H1 (cell line): ENCODE data around the gene CTNND2. TPM values are rescaled to one million over a fixed set of nuclear protein-coding genes. Genes with fewer than 3 reads are reported as not detected.

Experiments
- CTCF ChIA-PET: fragments of 300-600 bp; sonication (Branson Sonifier 250); formaldehyde crosslinking; loops from one replicate; lab custom pipeline; 2021; ENCODE audit not compliant: partially characterized antibody; lab: Charles Lee
- POLR2A ChIA-PET: fragments of 300-600 bp; sonication (Branson Sonifier 250); formaldehyde crosslinking; loops from one replicate; lab custom pipeline; 2021; ENCODE audit warnings: inconsistent platforms; ENCODE audit not compliant: partially characterized antibody; lab: Charles Lee
- DNase-seq, 2 experiments: peaks; one replicate each; pipeline versions ENCODE4 v3.0.0 to v3.0.0-alpha.2; 2010 to 2022; ENCODE audit warnings: low spot score in 2 of 2, low read depth in 1 of 2, mixed read lengths in 1 of 2
- FAIRE-seq: peaks from 2 replicates; lab custom pipeline; 2011; peaks lifted over from hg19 to GRCh38; lab: Jason Lieb, UNC
- H2AFZ ChIP-seq: 2 replicates; pipeline ENCODE4 v1.8.1; 2012; ENCODE audit warnings: low read length, inconsistent platforms
- H2AK5ac ChIP-seq: 2 replicates; pipeline ENCODE4 v1.6.1; 2013; ENCODE audit warnings: low read depth, low read length
- H2BK120ac ChIP-seq: replicated peaks from 2 replicates; pipeline ENCODE3; 2013; ENCODE audit warnings: low read depth, low read length, inconsistent platforms
- H2BK12ac ChIP-seq: 2 replicates; pipeline ENCODE4 v1.6.1; 2013; ENCODE audit warnings: low read depth, low read length
- H2BK15ac ChIP-seq: 2 replicates; pipeline ENCODE4 v1.6.1; 2013; ENCODE audit warnings: low read length
- H2BK20ac ChIP-seq: 2 replicates; pipeline ENCODE4 v1.6.1; 2013; ENCODE audit warnings: low read length
- H2BK5ac ChIP-seq: 2 replicates; pipeline ENCODE4 v1.6.1; 2013; ENCODE audit warnings: low read depth, low read length
- H3K14ac ChIP-seq: 2 replicates; pipeline ENCODE4 v1.6.1; 2013; ENCODE audit warnings: inconsistent platforms; ENCODE audit not compliant: insufficient read length
- H3K18ac ChIP-seq: 2 replicates; pipeline ENCODE4 v1.6.1; 2013; ENCODE audit warnings: low read length; ENCODE audit errors: extremely low read depth
- H3K23ac ChIP-seq: 2 replicates; pipeline ENCODE4 v1.6.1; 2013; ENCODE audit warnings: inconsistent platforms; ENCODE audit not compliant: insufficient read length
- H3K23me2 ChIP-seq: 2 replicates; pipeline ENCODE4 v1.6.1; 2013; ENCODE audit warnings: low read depth, low read length
- H3K27ac ChIP-seq: 2 replicates; pipeline ENCODE4 v1.6.1; 2011; ENCODE audit warnings: low read depth, low read length, inconsistent platforms
- H3K27me3 ChIP-seq, 4 experiments: replicated peaks in 1 of 4; 1 replicate in 1 of 4; 2 replicates in 3 of 4; pipeline versions ENCODE4 v1.6.1 to v1.8.1; 2011 to 2013; ENCODE audit warnings: low read length in 3 of 4, mild to moderate bottlenecking in 3 of 4, inconsistent platforms in 2 of 4, mixed read lengths in 2 of 4, moderate library complexity in 1 of 4; ENCODE audit not compliant: control insufficient read depth in 3 of 4, insufficient read depth in 3 of 4; ENCODE audit errors: extremely low read depth in 1 of 4
- H3K36me3 ChIP-seq, 4 experiments: 2 replicates each; pipeline versions ENCODE4 v1.6.1 to v1.8.1; 2011 to 2013; ENCODE audit warnings: mild to moderate bottlenecking in 4 of 4, low read length in 3 of 4, moderate library complexity in 2 of 4, control low read depth in 1 of 4, inconsistent platforms in 1 of 4; ENCODE audit not compliant: insufficient read depth in 4 of 4, control insufficient read depth in 2 of 4
- H3K4ac ChIP-seq: replicated peaks from 2 replicates; pipeline ENCODE3; 2013; ENCODE audit warnings: low read length, low read depth, mixed read lengths, inconsistent platforms; ENCODE audit not compliant: insufficient read length
- H3K4me1 ChIP-seq, 4 experiments: replicated peaks in 1 of 4; 1 replicate in 1 of 4; 2 replicates in 3 of 4; pipeline versions ENCODE4 v1.6.1 to v1.8.1; 2011 to 2013; ENCODE audit warnings: low read length in 3 of 4, inconsistent platforms in 2 of 4, mixed read lengths in 1 of 4; ENCODE audit not compliant: insufficient read depth in 4 of 4, control insufficient read depth in 3 of 4
- H3K4me2 ChIP-seq, 2 experiments: 2 replicates each; pipeline versions ENCODE4 v1.6.1 to v1.8.1; 2011 to 2013; ENCODE audit warnings: low read depth in 2 of 2, low read length in 2 of 2, control low read depth in 1 of 2, inconsistent platforms in 1 of 2, mild to moderate bottlenecking in 1 of 2; ENCODE audit not compliant: insufficient read depth in 1 of 2
- H3K4me3 ChIP-seq, 4 experiments: fragments of 200-600, 300-600 bp in 1 of 4; sonication (generic), shearing (Covaris generic), sonication (Bioruptor Twin) in 1 of 4; 2 replicates each; pipeline versions ENCODE4 v1.5.1 to v1.8.1; 2011 to 2016; ENCODE audit warnings: low read length in 4 of 4, low read depth in 3 of 4, control low read depth in 2 of 4, inconsistent platforms in 2 of 4, mild to moderate bottlenecking in 2 of 4, mixed read lengths in 1 of 4, moderate library complexity in 1 of 4; ENCODE audit not compliant: insufficient read depth in 2 of 4; ENCODE audit errors: extremely low read depth in 1 of 4
- H3K56ac ChIP-seq: replicated peaks from 2 replicates; pipeline ENCODE3; 2013; ENCODE audit warnings: low read depth, mild to moderate bottlenecking, mixed read lengths, low read length, inconsistent platforms; ENCODE audit not compliant: insufficient read length
- H3K79me1 ChIP-seq: 2 replicates; pipeline ENCODE4 v1.6.1; 2013; ENCODE audit warnings: low read depth, low read length, control low read depth
- H3K79me2 ChIP-seq, 2 experiments: 2 replicates each; pipeline versions ENCODE4 v1.6.1 to v1.8.1; 2012 to 2013; ENCODE audit warnings: low read length in 2 of 2, mild to moderate bottlenecking in 2 of 2, inconsistent platforms in 1 of 2; ENCODE audit not compliant: insufficient read depth in 2 of 2, control insufficient read depth in 1 of 2
- H3K9ac ChIP-seq, 4 experiments: replicated peaks in 1 of 4; 1 replicate in 1 of 4; 2 replicates in 3 of 4; pipeline versions ENCODE4 v1.6.1 to v1.8.1; 2011 to 2013; ENCODE audit warnings: low read depth in 3 of 4, low read length in 3 of 4, control low read depth in 2 of 4, mild to moderate bottlenecking in 2 of 4, moderate library complexity in 2 of 4, inconsistent platforms in 1 of 4; ENCODE audit errors: extremely low read depth in 1 of 4
- H3K9me3 ChIP-seq, 2 experiments: 2 replicates each; pipeline versions ENCODE4 v1.6.1 to v1.8.1; 2012 to 2013; ENCODE audit warnings: mild to moderate bottlenecking in 2 of 2, moderate library complexity in 2 of 2, control low read depth in 1 of 2, inconsistent platforms in 1 of 2, low read depth in 1 of 2, low read length in 1 of 2, mixed read lengths in 1 of 2; ENCODE audit not compliant: insufficient read depth in 2 of 2
- H4K20me1 ChIP-seq, 2 experiments: replicated peaks in 1 of 2; 2 replicates each; pipeline versions ENCODE3 to v1.8.1; 2011 to 2013; ENCODE audit warnings: inconsistent platforms in 2 of 2, low read length in 2 of 2, mild to moderate bottlenecking in 1 of 2; ENCODE audit not compliant: insufficient read depth in 2 of 2, control insufficient read depth in 1 of 2
- H4K5ac ChIP-seq: 2 replicates; pipeline ENCODE4 v1.6.1; 2013; ENCODE audit warnings: low read length, low read depth, mixed read lengths, inconsistent platforms; ENCODE audit not compliant: insufficient read length
- H4K8ac ChIP-seq: 2 replicates; pipeline ENCODE4 v1.8.0; 2013; ENCODE audit warnings: mild to moderate bottlenecking, moderate library complexity, low read length, inconsistent platforms; ENCODE audit not compliant: insufficient read depth; ENCODE audit errors: extremely low read depth
- H4K91ac ChIP-seq: replicated peaks from 2 replicates; pipeline ENCODE3; 2013; ENCODE audit warnings: low read length, mixed read lengths, inconsistent platforms; ENCODE audit not compliant: insufficient read length
- ASH2L ChIP-seq: fragments of 200-600, 300-600 bp; sonication (generic); IDR thresholded peaks from one replicate; pipeline ENCODE4 v1.7.1; 2017; ENCODE audit warnings: low read length
- BRCA1 ChIP-seq: IDR thresholded peaks from 2 replicates; pipeline ENCODE4 v1.6.1; 2012; ENCODE audit warnings: low read depth, low read length, improper control_type of control experiment
- CHD2 ChIP-seq: IDR thresholded peaks from 2 replicates; pipeline ENCODE4 v1.6.1; 2012; ENCODE audit warnings: low read length, improper control_type of control experiment
- EP300 ChIP-seq, 2 experiments: IDR thresholded peaks; 1 replicate in 1 of 2; 2 replicates in 1 of 2; pipeline ENCODE4 v1.6.1; 2011 to 2012; ENCODE audit warnings: low read depth in 2 of 2, low read length in 2 of 2, mild to moderate bottlenecking in 2 of 2, borderline replicate concordance in 1 of 2, inconsistent platforms in 1 of 2, moderate library complexity in 1 of 2
- SUZ12 ChIP-seq: fragments of 200-600 bp; sonication (generic); IDR thresholded peaks from 2 replicates; pipeline ENCODE4 v1.6.1; 2012; ENCODE audit warnings: mild to moderate bottlenecking, inconsistent platforms, low read length, moderate library complexity, mixed read lengths
- TAF1 ChIP-seq: IDR thresholded peaks from 2 replicates; pipeline ENCODE4 v1.6.1; 2011; ENCODE audit warnings: mild to moderate bottlenecking, low read depth, low read length
- WGBS, 2 experiments: shearing (Covaris generic) in 1 of 2; methylation state at CpG; one replicate each; pipeline versions ENCODE4 v1.1.6 to v1.1.7; 2013 to 2015; ENCODE audit warnings: low lambda C conversion rate in 2 of 2, mixed read lengths in 2 of 2, inconsistent platforms in 1 of 2, low coverage in 1 of 2, missing lambda C conversion rate in 1 of 2; ENCODE audit not compliant: insufficient replicate concordance in 2 of 2, insufficient coverage in 1 of 2, insufficient read length in 1 of 2; ENCODE audit errors: extremely low coverage in 1 of 2, missing lambda C conversion rate in 1 of 2; 5-methylcytosine and 5-hydroxymethylcytosine counted together
- polyA plus RNA-seq, 7 experiments: library from polyadenylated mRNA; depleted of rRNA in 3 of 7; stranded (reverse) in 5 of 7; unstranded in 2 of 7; fragments of >200 nt in 5 of 7; fragments of 200-250 nt in 2 of 7; gene quantifications; 1 replicate in 5 of 7; 2 replicates in 1 of 7; 4 replicates in 1 of 7; pipeline versions ENCODE4 v1.2.1 to v1.2.3, GENCODE V29; 2011 to 2013; ENCODE audit warnings: missing spikeins in 2 of 7, mixed read lengths in 2 of 7
- total RNA-seq: library from RNA; stranded (reverse); fragmentation: NEBNext Ultra II Directional; extraction: Animal tissue kit (Norgen Biotek cat#: 25700); gene quantifications from 2 replicates; pipeline ENCODE4 v1.2.1, GENCODE V29; 2021

CTNND2 gene
- total and polyA plus RNA-seq, 2 of the 8 experiments (the other 6 are each of a cell fraction or from before 2014, with no cell fraction given): 7.4 to 14.2 TPM

DNA sequence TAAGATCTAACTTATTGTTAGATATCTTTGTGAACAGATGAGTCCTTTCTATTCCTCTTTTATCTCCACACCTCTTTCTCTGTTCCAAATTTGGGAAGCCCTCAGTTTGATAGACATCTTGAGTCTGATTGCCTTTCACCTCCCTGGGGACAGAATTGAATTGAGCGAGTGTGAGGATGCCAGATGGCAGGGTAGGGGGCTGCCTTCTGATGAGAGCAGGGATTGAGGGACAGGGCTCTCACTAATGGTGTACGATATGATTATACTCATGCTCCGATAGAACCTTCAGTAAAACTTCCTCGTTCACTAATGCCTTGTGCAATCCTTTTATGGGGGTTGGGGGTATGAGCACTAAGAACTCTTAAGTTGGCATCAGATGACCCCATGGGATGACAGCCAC is 971.1 kb downstream of the CTNND2 start:
- H3K9ac ChIP-seq: no peak overlapping the region; a peak in 1 of 7 replicates
- H3K4me1 ChIP-seq: peaks cover 0 to 9% (median 1%) of the 10 kb centered on the region in 4 experiments; a peak in 3 of 7 replicates
- H3K4ac ChIP-seq: no peak overlapping the region
- no peaks in the 10 kb centered on the region for H3K9me3 ChIP-seq
- H3K56ac ChIP-seq: no peak overlapping the region
- no peak overlapping the region for H3K18ac ChIP-seq
- no peak overlapping the region for H3K4me3 ChIP-seq
- FAIRE-seq (no peak), DNase-seq (no peak)
- no peak overlapping the region for H2BK15ac ChIP-seq
- H2AFZ ChIP-seq: no peak overlapping the region
- no peak overlapping the region for H3K23ac ChIP-seq
- WGBS, 2 experiments: 96% methylated on average over 4 of the region's 4 CpGs; no CpG with 5 or more reads in 1 of the 2 experiments
- POLR2A ChIA-PET: no interaction called here
- no peaks in the 10 kb centered on the region for H3K79me2 ChIP-seq
- H2BK5ac ChIP-seq: no peak overlapping the region
- H3K14ac ChIP-seq: no peak overlapping the region
- H3K36me3 ChIP-seq: no peaks in the 10 kb centered on the region
- no peak overlapping the region for H3K4me2 ChIP-seq
- no peak overlapping the region for H2BK120ac ChIP-seq
- TF ChIP-seq TAF1 (no peak), ASH2L (no peak), SUZ12 (no peak), BRCA1 (no peak), CHD2 (no peak), EP300 (IDR thresholded peaks at IDR 0.05; ENCODE audit: borderline replicate concordance in 1 of 2, low read depth in 2 of 2, low read length in 2 of 2) (no peak)
- CTCF ChIA-PET: no interaction called here
- no peaks in the 10 kb centered on the region for H3K79me1 ChIP-seq
- H4K20me1 ChIP-seq: no peaks in the 10 kb centered on the region
- no peaks in the 10 kb centered on the region for H3K23me2 ChIP-seq
- no peak overlapping the region for H4K5ac ChIP-seq
- no peak overlapping the region for H4K91ac ChIP-seq
- H2BK12ac ChIP-seq: no peak overlapping the region
- H3K27ac ChIP-seq: no peak overlapping the region
- H2AK5ac ChIP-seq: no peak overlapping the region
- H2BK20ac ChIP-seq: no peak overlapping the region
- H3K27me3 ChIP-seq: no peaks in the 10 kb centered on the region
- no peak overlapping the region for H4K8ac ChIP-seq
